ENCODE results near the gene KCNA5. TPM values are rescaled to one million over a fixed set of nuclear protein-coding genes. Genes with fewer than 3 reads are reported as not detected.

KCNA5 gene
- polyA plus RNA-seq, 12 donors = 2.1 to 3.6 (median 3.1) TPM; not detected in 2

Other genes starting within 250 kb of the KCNA5 start
- 1 to 10 TPM in 5 of 12 donors, under 1 TPM in 6, not detected in 1; 0.27 to 2.1 (median 0.88) TPM for gene KCNA1, start 134.0 kb upstream of the KCNA5 start, polyA plus RNA-seq (ENCODE audit: insufficient read length in 12 of 12)

Data from muscle of arm (tissue), 12 donors.